Hematopoietic multipotent progenitor cell (in vitro differentiated cells): Measurements from ENCODE around the gene TMC8. TPM values are rescaled to one million over a fixed set of nuclear protein-coding genes. Genes with fewer than 3 reads are reported as not detected.
"Not testable (repeated sequence)": the region's sequence is repeated elsewhere in the genome, so short reads cannot be mapped to it uniquely, and the experiment has no call there.

Experiments used
- DNase-seq, 3 donors: peaks; one replicate each; pipeline ENCODE4 v3.0.0-alpha.2; 2011 to 2015; ENCODE audit warnings: low read depth in 2 of 3, low spot score in 2 of 3
- total RNA-seq: library from RNA; depleted of rRNA; stranded (reverse); fragments of >200 nt; gene quantifications from one replicate; pipeline ENCODE4 v1.2.3, GENCODE V29; 2012

The TMC8 gene, protein sequence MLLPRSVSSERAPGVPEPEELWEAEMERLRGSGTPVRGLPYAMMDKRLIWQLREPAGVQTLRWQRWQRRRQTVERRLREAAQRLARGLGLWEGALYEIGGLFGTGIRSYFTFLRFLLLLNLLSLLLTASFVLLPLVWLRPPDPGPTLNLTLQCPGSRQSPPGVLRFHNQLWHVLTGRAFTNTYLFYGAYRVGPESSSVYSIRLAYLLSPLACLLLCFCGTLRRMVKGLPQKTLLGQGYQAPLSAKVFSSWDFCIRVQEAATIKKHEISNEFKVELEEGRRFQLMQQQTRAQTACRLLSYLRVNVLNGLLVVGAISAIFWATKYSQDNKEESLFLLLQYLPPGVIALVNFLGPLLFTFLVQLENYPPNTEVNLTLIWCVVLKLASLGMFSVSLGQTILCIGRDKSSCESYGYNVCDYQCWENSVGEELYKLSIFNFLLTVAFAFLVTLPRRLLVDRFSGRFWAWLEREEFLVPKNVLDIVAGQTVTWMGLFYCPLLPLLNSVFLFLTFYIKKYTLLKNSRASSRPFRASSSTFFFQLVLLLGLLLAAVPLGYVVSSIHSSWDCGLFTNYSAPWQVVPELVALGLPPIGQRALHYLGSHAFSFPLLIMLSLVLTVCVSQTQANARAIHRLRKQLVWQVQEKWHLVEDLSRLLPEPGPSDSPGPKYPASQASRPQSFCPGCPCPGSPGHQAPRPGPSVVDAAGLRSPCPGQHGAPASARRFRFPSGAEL
- 75.1 TPM for total RNA-seq

- DNase-seq: peak in 2 of 3 donors; percentile 84 to 96
These were observed at the start of gene TMC8 for GRCh38 chr17:78130437-78131101. Gene TMC8, plus strand, starts transcription at chr17:78130771. Its CDS starts 818 bp downstream, at chr17:78131589.

GRCh38 chr17:78081551-78081950 lies 49.0 kb upstream of the TMC8 start:
- no peak for DNase-seq

- not testable (repeated sequence) for DNase-seq
These were observed 48.2 kb upstream of the TMC8 start for GRCh38 chr17:78082355-78082872.

GRCh38 chr17:78082988-78083387 lies 47.6 kb upstream of the TMC8 start:
- no peak for DNase-seq

- no peak for DNase-seq
These were observed 43.8 kb upstream of the TMC8 start for GRCh38 chr17:78086740-78087139.

DNA sequence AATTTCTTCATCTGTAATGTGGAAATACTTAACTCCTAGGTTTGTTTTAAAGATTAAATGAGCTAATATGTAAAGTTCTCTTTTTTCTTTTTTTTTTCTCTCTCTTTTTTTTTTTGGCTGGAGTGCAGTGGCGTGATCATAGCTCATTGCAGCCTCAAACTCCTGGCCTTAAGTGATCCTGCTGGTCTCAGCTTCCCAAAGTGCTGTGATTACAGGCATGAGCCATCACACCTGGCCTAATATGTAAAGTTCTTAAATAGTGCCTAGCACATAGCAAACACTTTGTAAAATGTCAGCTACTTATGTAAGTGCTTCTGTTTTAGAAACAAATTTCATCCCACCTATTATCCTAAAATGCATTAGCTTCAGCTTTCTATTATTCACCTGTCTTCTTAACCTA lies 42.0 kb upstream of the TMC8 start:
- no peak for DNase-seq

DNA sequence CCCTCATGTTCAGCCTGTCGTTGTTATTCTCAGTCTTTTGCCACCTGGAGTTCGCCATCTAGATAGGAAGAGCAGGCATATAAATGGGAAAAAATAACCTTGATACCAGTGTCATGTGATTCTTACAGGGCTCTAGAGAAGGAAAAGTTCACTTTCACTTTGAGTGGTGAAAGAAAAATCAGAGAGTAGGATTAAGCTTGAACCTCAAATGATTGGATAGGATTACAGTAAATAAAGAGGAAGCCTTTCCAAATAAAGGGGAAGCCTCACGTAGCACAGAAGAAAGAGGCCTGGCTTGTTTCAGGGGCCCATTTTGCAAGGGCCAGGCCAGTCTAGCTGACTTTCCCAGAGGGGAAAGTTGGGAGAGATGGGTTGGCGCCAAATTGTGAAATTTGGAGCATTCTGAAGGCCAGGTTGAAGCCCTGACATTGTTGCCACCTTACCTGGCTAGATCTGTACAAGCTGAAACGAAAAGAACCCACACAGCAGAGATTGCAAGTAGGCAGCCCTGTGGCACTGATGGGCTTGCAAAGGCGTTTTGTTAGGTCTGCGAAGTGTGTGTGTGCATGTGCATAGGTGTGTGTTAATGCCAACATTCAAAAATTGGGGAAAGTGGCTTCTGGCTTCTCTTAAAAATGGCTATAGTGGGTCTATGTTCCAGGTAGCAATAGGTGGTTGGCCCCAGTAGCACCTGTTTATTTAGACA lies 40.8 kb upstream of the TMC8 start:
- peak in 1 of 3 donors; percentile 18 for DNase-seq

- no peak for DNase-seq
These were observed 37.7 kb upstream of the TMC8 start for GRCh38 chr17:78092794-78093324.

GRCh38 chr17:78095035-78095434 lies 35.5 kb upstream of the TMC8 start:
- DNase-seq: no peak

- DNase-seq: no peak
These were observed 34.5 kb upstream of the TMC8 start for GRCh38 chr17:78096093-78096492.

DNA sequence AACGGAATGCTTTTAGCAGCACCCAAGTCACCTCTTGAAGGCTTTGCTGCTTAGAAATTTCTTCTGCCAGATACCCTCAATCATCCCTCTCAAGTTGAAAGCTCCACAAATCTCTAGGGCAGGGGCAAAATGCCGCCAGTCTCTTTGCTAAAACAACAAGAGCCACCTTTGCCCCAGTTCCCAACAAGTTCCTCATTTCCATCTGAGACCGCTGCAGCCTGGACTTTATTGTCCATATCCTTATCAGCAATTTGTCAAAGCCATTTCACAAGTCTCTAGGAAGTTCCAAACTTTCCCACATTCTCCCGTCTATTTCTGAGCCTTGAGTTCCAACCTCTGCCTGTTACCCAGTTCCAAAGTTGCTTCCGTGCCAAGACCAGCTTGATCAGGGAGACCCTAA lies 29.5 kb upstream of the TMC8 start:
- DNase-seq: no peak

GRCh38 chr17:78101542-78101941 lies 29.0 kb upstream of the TMC8 start:
- DNase-seq: no peak

- DNase-seq: no peak
These were observed 27.3 kb upstream of the TMC8 start for GRCh38 chr17:78103311-78103710.

DNA sequence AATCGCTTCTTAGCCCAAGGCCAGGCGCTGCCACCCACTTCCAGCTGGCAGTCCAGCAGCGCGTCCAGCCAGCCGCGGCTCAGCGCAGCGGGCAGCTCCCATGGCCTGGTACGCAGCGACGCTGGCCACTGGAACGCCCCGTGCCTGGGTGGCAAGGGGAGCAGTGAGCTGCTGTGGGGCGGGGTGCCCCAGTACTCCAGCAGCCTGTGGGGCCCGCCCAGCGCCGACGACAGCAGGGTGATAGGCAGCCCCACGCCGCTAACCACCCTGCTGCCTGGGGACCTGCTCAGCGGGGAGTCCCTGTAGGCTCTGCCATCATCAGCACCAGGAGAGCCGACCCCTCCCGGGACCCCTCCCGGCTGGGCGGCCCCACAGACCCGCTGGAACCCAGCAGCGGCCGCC lies 26.0 kb upstream of the TMC8 start:
- no peak for DNase-seq

DNA sequence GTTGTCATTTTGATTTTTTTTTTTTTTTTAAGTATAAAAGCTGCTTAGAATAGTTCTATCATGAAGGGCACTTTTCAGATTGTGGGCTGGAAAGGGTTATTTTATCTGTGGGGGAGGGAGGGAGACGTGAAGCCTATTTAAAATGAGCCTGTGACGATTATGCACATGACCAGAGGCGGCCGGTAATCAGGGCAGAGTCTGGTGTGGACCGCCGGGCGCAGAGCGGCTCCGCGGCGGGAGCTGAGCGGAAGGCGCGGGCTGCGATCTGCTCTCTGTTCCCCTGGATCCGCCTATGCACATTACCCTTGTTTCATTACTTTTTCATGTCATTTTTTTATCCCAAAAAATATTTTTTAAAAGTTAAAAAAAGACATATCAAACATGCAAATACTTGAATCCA lies 25.5 kb upstream of the TMC8 start:
- DNase-seq: no peak

- no peak for DNase-seq
These were observed 25.0 kb upstream of the TMC8 start for GRCh38 chr17:78105551-78105950.

GRCh38 chr17:78106211-78106610 lies 24.4 kb upstream of the TMC8 start:
- DNase-seq: no peak

GRCh38 chr17:78107457-78107856 lies 23.1 kb upstream of the TMC8 start:
- no peak for DNase-seq

GRCh38 chr17:78107976-78108725 lies 22.4 kb upstream of the TMC8 start:
- no peak for DNase-seq
